ENCODE results near the gene CRYGN. TPM values are rescaled to one million over a fixed set of nuclear protein-coding genes. Genes with fewer than 3 reads are reported as not detected.

Gene CRYGN
- total RNA-seq, 2 experiments from 2014 or later: 0.34 to 0.50 TPM

DNA sequence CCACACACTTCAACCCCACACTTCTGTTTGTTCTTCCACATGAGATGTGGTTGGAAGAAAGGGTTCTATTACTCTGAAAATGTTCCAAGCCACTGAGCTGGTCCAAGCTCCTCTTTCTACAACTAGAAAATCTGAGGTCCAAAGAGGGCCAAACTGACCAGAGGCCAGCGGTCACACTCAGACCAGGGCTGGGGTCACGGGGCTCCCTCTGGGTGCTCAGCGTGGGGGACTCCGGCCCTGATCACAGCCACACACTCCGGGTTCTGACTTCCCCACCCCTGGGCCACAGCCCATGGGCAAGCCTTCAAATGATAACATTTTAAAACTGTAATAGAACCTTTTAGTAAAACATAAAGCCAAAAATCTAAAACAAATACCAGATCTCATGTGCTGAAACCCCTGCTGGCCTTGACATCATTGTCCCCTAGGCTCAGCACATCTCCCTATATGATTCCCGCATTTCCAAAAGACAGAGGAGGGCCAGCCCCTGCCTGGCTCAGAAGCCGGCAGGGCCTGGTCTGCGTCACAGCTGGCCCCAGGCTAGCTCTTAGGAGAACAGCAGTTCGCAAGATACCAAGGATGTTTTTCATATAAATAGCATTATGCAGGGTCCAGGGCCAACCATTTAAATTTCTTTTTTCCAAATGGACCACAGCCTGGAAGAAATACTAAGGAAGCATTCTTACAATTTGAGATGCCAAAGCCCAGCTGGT is 3.3 kb downstream of the CRYGN start:
- no peaks in the 10 kb centered on the region for H3K36me3 Mint-ChIP-seq (ENCODE audit: low read depth)
- no peak overlapping the region for H3K4me3 Mint-ChIP-seq
- H3K27me3 Mint-ChIP-seq (ENCODE audit: low read depth): peaks cover 5% of the 10 kb centered on the region
- peaks cover 35% of the 10 kb centered on the region for H3K4me1 Mint-ChIP-seq (ENCODE audit: low read depth)
- ChIA-PET POLR2A (interaction anchor here (1.1 kb wide), 1 partner anchor 11 kb away, joined by 5 read pairs; no protein-coding TSS in a partner anchor), CTCF (interaction anchor here (1.8 to 5.1 kb wide), 2 partner anchors 12 to 68 kb away, joined by 5 to 29 read pairs; no protein-coding TSS in a partner anchor)
- no peak for ATAC-seq
- DNase-seq: no peak
- no peak overlapping the region for H3K27ac Mint-ChIP-seq
- no peaks in the 10 kb centered on the region for H3K9me3 Mint-ChIP-seq (ENCODE audit: insufficient read depth)

- ChIA-PET POLR2A (no interaction called here), CTCF (interaction anchor here (1.8 to 5.1 kb wide), 2 partner anchors 13 to 67 kb away, joined by 5 to 29 read pairs; no protein-coding TSS in a partner anchor)
- Mint-ChIP-seq H3K4me1 (ENCODE audit: low read depth) (peaks cover 32% of the 10 kb centered on the region), H3K9me3 (ENCODE audit: insufficient read depth) (no peaks in the 10 kb centered on the region), H3K36me3 (ENCODE audit: low read depth) (no peaks in the 10 kb centered on the region), H3K4me3 (no peak overlapping the region), H3K27ac (no peak overlapping the region), H3K27me3 (ENCODE audit: low read depth) (peaks cover 5% of the 10 kb centered on the region)
- DNase-seq: no peak
- ATAC-seq: no peak
These were observed 4.0 kb downstream of the CRYGN start for GRCh38 chr7:151435971-151436370.

GRCh38 chr7:151435103-151435916 is 4.6 kb downstream of the CRYGN start:
- ChIA-PET POLR2A (interaction anchor here (0.5 kb wide), 1 partner anchor 14 kb away, joined by 3 read pairs; no protein-coding TSS in a partner anchor), CTCF (interaction anchor here (1.8 to 5.1 kb wide), 3 partner anchors 13 to 67 kb away, joined by 5 to 29 read pairs (median 25); no protein-coding TSS in a partner anchor)
- Mint-ChIP-seq H3K4me3 (no peak overlapping the region), H3K4me1 (ENCODE audit: low read depth) (peaks cover 31% of the 10 kb centered on the region), H3K36me3 (ENCODE audit: low read depth) (no peaks in the 10 kb centered on the region), H3K27ac (no peak overlapping the region), H3K9me3 (ENCODE audit: insufficient read depth) (no peaks in the 10 kb centered on the region), H3K27me3 (ENCODE audit: low read depth) (peaks cover 2% of the 10 kb centered on the region)
- DNase-seq: no peak
- ATAC-seq: no peak

DNA sequence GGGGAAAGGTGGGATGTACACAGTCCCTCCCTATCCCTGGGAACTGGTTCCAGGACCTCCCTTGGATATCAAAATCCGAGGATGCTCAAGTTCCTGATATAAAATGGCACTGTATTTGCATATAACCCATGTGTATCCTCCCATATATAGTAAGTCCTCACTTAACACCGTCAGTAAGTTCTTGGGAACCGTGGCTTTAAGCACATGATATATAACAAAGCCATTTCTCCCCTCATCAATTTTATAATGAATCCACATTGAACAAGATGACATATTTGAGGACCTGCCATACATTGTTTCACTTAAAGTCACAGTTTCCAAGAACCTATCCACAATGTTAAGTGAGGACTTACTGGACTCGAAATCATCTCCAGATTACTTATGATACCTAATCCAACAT is 5.4 kb downstream of the CRYGN start:
- no peak overlapping the region for H3K4me3 Mint-ChIP-seq
- POLR2A ChIA-PET: no interaction called here
- no peaks in the 10 kb centered on the region for H3K27me3 Mint-ChIP-seq (ENCODE audit: low read depth)
- ATAC-seq: no peak
- no peaks in the 10 kb centered on the region for H3K36me3 Mint-ChIP-seq (ENCODE audit: low read depth)
- CTCF ChIA-PET: interaction anchor here (1.8 to 3.2 kb wide), 2 partner anchors 14 to 66 kb away, joined by 5 to 25 read pairs; no protein-coding TSS in a partner anchor
- no peak overlapping the region for H3K27ac Mint-ChIP-seq
- H3K4me1 Mint-ChIP-seq (ENCODE audit: low read depth): peaks cover 36% of the 10 kb centered on the region
- H3K9me3 Mint-ChIP-seq (ENCODE audit: insufficient read depth): no peaks in the 10 kb centered on the region
- DNase-seq: no peak

GRCh38 chr7:151433721-151434400 is 6.1 kb downstream of the CRYGN start:
- Mint-ChIP-seq H3K27ac (peak overlapping the region; percentile 87), H3K4me1 (ENCODE audit: low read depth) (peaks cover 43% of the 10 kb centered on the region), H3K9me3 (ENCODE audit: insufficient read depth) (no peaks in the 10 kb centered on the region), H3K27me3 (ENCODE audit: low read depth) (no peaks in the 10 kb centered on the region), H3K36me3 (ENCODE audit: low read depth) (no peaks in the 10 kb centered on the region), H3K4me3 (no peak overlapping the region)
- ATAC-seq (no peak), DNase-seq (no peak)
- ChIA-PET POLR2A (interaction anchor here (1.1 to 1.5 kb wide), 2 partner anchors 14 to 22 kb away, joined by 3 read pairs; no protein-coding TSS in a partner anchor), CTCF (interaction anchor here (0.8 to 3.2 kb wide), 5 partner anchors 8 to 119 kb away, joined by 4 to 25 read pairs (median 6); no protein-coding TSS in a partner anchor)

- CTCF ChIA-PET: interaction anchor here (0.8 to 3.2 kb wide), 5 partner anchors 9 to 118 kb away, joined by 4 to 25 read pairs (median 6); no protein-coding TSS in a partner anchor
- POLR2A ChIA-PET: interaction anchor here (1.1 to 1.5 kb wide), 2 partner anchors 15 to 21 kb away, joined by 3 read pairs; no protein-coding TSS in a partner anchor
- peak overlapping the region; percentile 56 for H3K4me3 Mint-ChIP-seq
- H3K9me3 Mint-ChIP-seq (ENCODE audit: insufficient read depth): no peaks in the 10 kb centered on the region
- DNase-seq (peak; percentile 83), ATAC-seq (peak; percentile 77)
- peak overlapping the region; percentile 87 for H3K27ac Mint-ChIP-seq
- no peaks in the 10 kb centered on the region for H3K27me3 Mint-ChIP-seq (ENCODE audit: low read depth)
- peaks cover 52% of the 10 kb centered on the region for H3K4me1 Mint-ChIP-seq (ENCODE audit: low read depth)
- no peaks in the 10 kb centered on the region for H3K36me3 Mint-ChIP-seq (ENCODE audit: low read depth)
These were observed 7.1 kb downstream of the CRYGN start for GRCh38 chr7:151432658-151433521.

DNA sequence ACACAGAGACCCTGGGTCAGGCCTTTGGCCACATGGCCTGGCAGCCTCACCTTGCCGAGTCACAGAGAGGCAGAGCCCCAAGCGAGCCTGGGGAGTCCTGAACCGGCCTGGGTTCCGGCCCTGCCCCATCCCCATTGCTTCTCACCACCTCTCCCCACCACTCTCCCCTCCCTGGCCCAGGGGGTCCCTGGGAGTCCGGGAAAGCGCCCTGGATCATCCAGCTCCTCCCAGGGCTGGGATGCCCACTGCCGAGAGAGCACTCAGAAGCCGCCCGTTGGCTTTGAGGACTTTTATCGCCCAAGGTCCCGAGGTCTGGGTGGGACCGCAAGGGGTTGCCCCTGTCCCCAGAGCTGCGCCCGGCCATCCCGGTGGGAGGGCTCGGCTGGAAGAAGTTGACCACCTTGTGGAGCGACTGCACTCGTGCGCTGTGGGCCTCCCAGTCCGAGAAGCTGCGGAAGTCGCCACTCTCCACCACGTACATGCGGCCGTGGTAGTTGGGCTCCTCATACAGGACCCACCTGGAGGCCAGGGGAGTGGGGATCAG is 8.1 kb downstream of the CRYGN start:
- peaks cover under 1% of the 10 kb centered on the region for H3K27me3 Mint-ChIP-seq (ENCODE audit: low read depth)
- no peaks in the 10 kb centered on the region for H3K36me3 Mint-ChIP-seq (ENCODE audit: low read depth)
- ATAC-seq: no peak
- H3K27ac Mint-ChIP-seq: no peak overlapping the region
- CTCF ChIA-PET: interaction anchor here (3.2 kb wide), 1 partner anchor 17 kb away, joined by 25 read pairs; no protein-coding TSS in a partner anchor
- H3K4me1 Mint-ChIP-seq (ENCODE audit: low read depth): peaks cover 55% of the 10 kb centered on the region
- H3K4me3 Mint-ChIP-seq: no peak overlapping the region
- no peak for DNase-seq
- POLR2A ChIA-PET: interaction anchor here (1.1 to 1.5 kb wide), 2 partner anchors 16 to 20 kb away, joined by 3 read pairs; no protein-coding TSS in a partner anchor
- no peaks in the 10 kb centered on the region for H3K9me3 Mint-ChIP-seq (ENCODE audit: insufficient read depth)

DNA sequence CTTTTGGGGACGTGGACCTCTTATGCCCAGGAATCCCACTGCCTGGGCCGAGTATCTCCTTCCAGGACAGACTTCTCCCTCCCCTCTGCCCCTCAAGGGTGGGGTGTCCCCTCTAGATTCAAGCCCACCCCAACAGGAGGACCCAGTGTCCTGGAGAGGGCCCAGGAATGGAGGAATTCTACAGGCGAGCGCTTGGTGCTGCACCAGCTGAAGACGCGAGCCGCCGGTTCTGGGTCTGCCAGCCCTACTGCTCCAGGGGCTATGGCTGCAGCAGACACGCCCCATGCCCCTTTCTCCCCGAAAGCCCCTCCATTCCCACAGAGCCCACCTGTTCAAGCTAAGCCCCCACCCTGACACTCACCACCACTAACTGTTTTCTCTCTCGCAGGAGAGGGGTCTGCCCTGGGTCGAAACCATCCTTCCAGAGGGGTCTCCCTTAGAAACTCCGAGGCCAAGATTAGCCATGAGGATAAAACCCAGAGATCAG is 8.6 kb downstream of the CRYGN start:
- H3K4me3 Mint-ChIP-seq: no peak overlapping the region
- no peaks in the 10 kb centered on the region for H3K36me3 Mint-ChIP-seq (ENCODE audit: low read depth)
- peaks cover 5% of the 10 kb centered on the region for H3K27me3 Mint-ChIP-seq (ENCODE audit: low read depth)
- no peak overlapping the region for H3K27ac Mint-ChIP-seq
- CTCF ChIA-PET: no interaction called here
- peaks cover 55% of the 10 kb centered on the region for H3K4me1 Mint-ChIP-seq (ENCODE audit: low read depth)
- no peaks in the 10 kb centered on the region for H3K9me3 Mint-ChIP-seq (ENCODE audit: insufficient read depth)
- POLR2A ChIA-PET: interaction anchor here (1.1 kb wide), 1 partner anchor 19 kb away, joined by 3 read pairs; no protein-coding TSS in a partner anchor
- ATAC-seq (no peak), DNase-seq (no peak)

- H3K9me3 Mint-ChIP-seq (ENCODE audit: insufficient read depth): no peaks in the 10 kb centered on the region
- no peak for DNase-seq
- CTCF ChIA-PET: interaction anchor here (0.9 to 1.6 kb wide), 5 partner anchors 12 to 78 kb away, joined by 3 to 13 read pairs (median 4); partner anchors contain the start of gene WDR86
- peak overlapping the region; percentile 44 for H3K4me3 Mint-ChIP-seq
- POLR2A ChIA-PET: interaction anchor here (1.0 to 1.1 kb wide), 2 partner anchors 18 to 67 kb away, joined by 3 read pairs; no protein-coding TSS in a partner anchor
- H3K36me3 Mint-ChIP-seq (ENCODE audit: low read depth): no peaks in the 10 kb centered on the region
- peaks cover 55% of the 10 kb centered on the region for H3K4me1 Mint-ChIP-seq (ENCODE audit: low read depth)
- ATAC-seq: no peak
- no peak overlapping the region for H3K27ac Mint-ChIP-seq
- peaks cover 5% of the 10 kb centered on the region for H3K27me3 Mint-ChIP-seq (ENCODE audit: low read depth)
These were observed 9.3 kb downstream of the CRYGN start for GRCh38 chr7:151430391-151431205.
